ENCODE results near the gene EFHC1. TPM values are rescaled to one million over a fixed set of nuclear protein-coding genes. Genes with fewer than 3 reads are reported as not detected.

The EFHC1 gene
- total RNA-seq, 1 experiment from 2014 or later: 26.9 TPM

GRCh38 chr6:52482903-52483670 lies 62.9 kb downstream of the EFHC1 start:
- intact Hi-C loops (cut with micrococcal nuclease): no loop called here
- H3K27ac Mint-ChIP-seq (ENCODE audit: low read depth, unreplicated experiment): no peak overlapping the region
- BruUV-seq (replicated peaks): no TSS peak
- H3K4me1 Mint-ChIP-seq (ENCODE audit: insufficient read depth, unreplicated experiment): no peaks in the 10 kb centered on the region
- CTCF ChIA-PET: interaction anchor here (0.6 kb wide), 2 partner anchors 12 to 359 kb away, joined by 5 read pairs; no protein-coding TSS in a partner anchor
- no peaks in the 10 kb centered on the region for H3K36me3 Mint-ChIP-seq (ENCODE audit: insufficient read depth, unreplicated experiment)
- no peaks in the 10 kb centered on the region for H3K9me3 Mint-ChIP-seq (ENCODE audit: unreplicated experiment)
- no peak for DNase-seq (ENCODE audit: unreplicated experiment)
- H3K27me3 Mint-ChIP-seq (ENCODE audit: insufficient read depth, unreplicated experiment): no peaks in the 10 kb centered on the region
- H3K4me3 Mint-ChIP-seq (ENCODE audit: unreplicated experiment): no peak overlapping the region
- no peak for TF ChIP-seq CTCF (IDR thresholded peaks at IDR 0.05; ENCODE audit: unreplicated experiment)
- POLR2A ChIA-PET: interaction anchor here (1.0 kb wide), 1 partner anchor 29 kb away, joined by 3 read pairs; no protein-coding TSS in a partner anchor

- no peaks in the 10 kb centered on the region for H3K27me3 Mint-ChIP-seq (ENCODE audit: insufficient read depth, unreplicated experiment)
- POLR2A ChIA-PET: no interaction called here
- H3K36me3 Mint-ChIP-seq (ENCODE audit: insufficient read depth, unreplicated experiment): no peaks in the 10 kb centered on the region
- no TSS peak for BruUV-seq (replicated peaks)
- no peaks in the 10 kb centered on the region for H3K4me1 Mint-ChIP-seq (ENCODE audit: insufficient read depth, unreplicated experiment)
- H3K4me3 Mint-ChIP-seq (ENCODE audit: unreplicated experiment): no peak overlapping the region
- H3K9me3 Mint-ChIP-seq (ENCODE audit: unreplicated experiment): no peaks in the 10 kb centered on the region
- no peak for TF ChIP-seq CTCF (IDR thresholded peaks at IDR 0.05; ENCODE audit: unreplicated experiment)
- intact Hi-C loops (cut with micrococcal nuclease): no loop called here
- CTCF ChIA-PET: interaction anchor here (0.6 kb wide), 1 partner anchor 358 kb away, joined by 5 read pairs; no protein-coding TSS in a partner anchor
- H3K27ac Mint-ChIP-seq (ENCODE audit: low read depth, unreplicated experiment): no peak overlapping the region
- DNase-seq (ENCODE audit: unreplicated experiment): no peak
Observed at GRCh38 chr6:52483671-52484003, 63.5 kb downstream of the EFHC1 start.

- intact Hi-C loops (cut with micrococcal nuclease): no loop called here
- no peak for DNase-seq (ENCODE audit: unreplicated experiment)
- Mint-ChIP-seq H3K36me3 (ENCODE audit: insufficient read depth, unreplicated experiment) (peaks cover 18% of the 10 kb centered on the region), H3K9me3 (ENCODE audit: unreplicated experiment) (no peaks in the 10 kb centered on the region), H3K4me1 (ENCODE audit: insufficient read depth, unreplicated experiment) (no peaks in the 10 kb centered on the region), H3K4me3 (ENCODE audit: unreplicated experiment) (no peak overlapping the region), H3K27ac (ENCODE audit: low read depth, unreplicated experiment) (no peak overlapping the region), H3K27me3 (ENCODE audit: insufficient read depth, unreplicated experiment) (no peaks in the 10 kb centered on the region)
- TF ChIP-seq CTCF (IDR thresholded peaks at IDR 0.05; ENCODE audit: unreplicated experiment): no peak
- BruUV-seq (replicated peaks): no TSS peak
- ChIA-PET CTCF (interaction anchor here (0.6 to 1.2 kb wide), 3 partner anchors 10 to 16 kb away, joined by 3 to 5 read pairs (median 3); no protein-coding TSS in a partner anchor), POLR2A (no interaction called here)
Observed at GRCh38 chr6:52489881-52490280, 69.7 kb downstream of the EFHC1 start.

- H3K4me3 Mint-ChIP-seq (ENCODE audit: unreplicated experiment): no peak overlapping the region
- no peaks in the 10 kb centered on the region for H3K4me1 Mint-ChIP-seq (ENCODE audit: insufficient read depth, unreplicated experiment)
- BruUV-seq (replicated peaks): no TSS peak
- POLR2A ChIA-PET: interaction anchor here (1.3 kb wide), 1 partner anchor 72 kb away, joined by 4 read pairs; no protein-coding TSS in a partner anchor
- CTCF ChIA-PET: interaction anchor here (0.7 kb wide), 1 partner anchor 161 kb away, joined by 4 read pairs; no protein-coding TSS in a partner anchor
- intact Hi-C loops (cut with micrococcal nuclease): no loop called here
- DNase-seq (ENCODE audit: unreplicated experiment): no peak
- H3K9me3 Mint-ChIP-seq (ENCODE audit: unreplicated experiment): no peaks in the 10 kb centered on the region
- TF ChIP-seq CTCF (IDR thresholded peaks at IDR 0.05; ENCODE audit: unreplicated experiment): no peak
- no peaks in the 10 kb centered on the region for H3K27me3 Mint-ChIP-seq (ENCODE audit: insufficient read depth, unreplicated experiment)
- no peak overlapping the region for H3K27ac Mint-ChIP-seq (ENCODE audit: low read depth, unreplicated experiment)
- peaks cover 26% of the 10 kb centered on the region for H3K36me3 Mint-ChIP-seq (ENCODE audit: insufficient read depth, unreplicated experiment)
Observed at GRCh38 chr6:52491203-52492069, 71.3 kb downstream of the EFHC1 start.

All from MCF 10A (cell line).